ENCODE data around the gene PDZRN3.

The PDZRN3 gene

DNA sequence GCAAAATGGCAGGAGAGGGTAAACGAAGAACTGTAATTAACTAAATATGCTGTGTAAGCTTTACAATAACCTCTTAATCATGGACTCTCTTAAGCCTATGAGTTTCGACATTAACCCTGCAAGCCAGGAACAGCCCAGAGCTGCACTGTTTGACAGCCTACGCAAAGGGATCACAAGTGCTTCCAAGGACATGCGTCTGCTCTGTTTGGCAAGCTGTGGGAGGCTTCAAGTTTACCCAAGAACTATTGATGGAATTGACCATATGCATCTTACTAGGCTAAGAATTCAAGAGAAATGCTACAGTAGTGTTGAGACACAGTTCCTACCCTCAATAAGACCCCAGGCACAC is 66.0 kb downstream of the PDZRN3 start:
- POLR2A ChIA-PET = interaction anchor here (0.6 kb wide), 1 partner anchor 10 kb away, joined by 4 read pairs; no protein-coding TSS in a partner anchor
- no peak for TF ChIP-seq CTCF (IDR thresholded peaks at IDR 0.05; ENCODE audit: insufficient read depth, low read length, missing control alignments)
- CTCF ChIA-PET = no interaction called here
- no peak overlapping the region for H3K4me3 ChIP-seq (ENCODE audit: low read depth, low read length)
- DNase-seq (ENCODE audit: low read depth, low spot score) = no peak

DNA sequence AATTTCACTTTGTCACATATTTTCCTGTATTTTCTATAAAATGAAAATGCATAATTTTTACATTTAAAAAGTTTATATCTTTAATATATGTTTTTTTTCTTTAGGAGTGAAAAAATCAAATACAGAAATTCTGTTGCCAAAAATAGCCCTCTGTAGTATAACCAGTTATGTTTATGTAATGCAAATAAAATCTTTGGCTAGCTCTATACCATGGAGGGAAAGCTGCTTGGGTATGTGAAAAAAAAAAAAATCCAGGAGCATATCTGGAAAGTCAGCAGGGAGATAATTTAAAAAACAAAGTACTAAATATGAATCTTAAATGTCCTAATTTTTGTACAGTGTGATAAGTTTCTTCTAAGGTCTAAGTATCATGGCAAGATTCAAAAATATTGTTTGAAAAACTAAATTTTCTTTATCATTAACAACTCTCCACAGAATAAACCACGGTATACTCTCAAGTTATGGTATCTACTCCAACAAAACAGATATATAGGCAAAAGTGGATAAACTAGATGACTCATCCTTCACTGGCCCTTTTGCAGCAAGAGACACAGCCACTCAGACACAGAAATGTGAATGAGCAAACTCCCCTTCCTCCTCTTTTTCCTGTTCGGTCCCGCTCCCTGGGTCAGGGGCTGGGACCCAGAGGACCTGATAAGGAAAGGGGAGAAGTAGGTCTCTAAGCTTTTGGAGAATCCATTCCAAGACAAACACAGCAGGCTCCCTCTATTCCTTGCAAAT is 66.6 kb downstream of the PDZRN3 start:
- no peak for DNase-seq (ENCODE audit: low read depth, low spot score)
- ChIA-PET CTCF (interaction anchor here (3.2 kb wide), 1 partner anchor 11 kb away, joined by 13 read pairs; no protein-coding TSS in a partner anchor), POLR2A (interaction anchor here (1.8 kb wide), 1 partner anchor 11 kb away, joined by 8 read pairs; no protein-coding TSS in a partner anchor)
- no peak for TF ChIP-seq CTCF (IDR thresholded peaks at IDR 0.05; ENCODE audit: insufficient read depth, low read length, missing control alignments)
- no peak overlapping the region for H3K4me3 ChIP-seq (ENCODE audit: low read depth, low read length)

DNA sequence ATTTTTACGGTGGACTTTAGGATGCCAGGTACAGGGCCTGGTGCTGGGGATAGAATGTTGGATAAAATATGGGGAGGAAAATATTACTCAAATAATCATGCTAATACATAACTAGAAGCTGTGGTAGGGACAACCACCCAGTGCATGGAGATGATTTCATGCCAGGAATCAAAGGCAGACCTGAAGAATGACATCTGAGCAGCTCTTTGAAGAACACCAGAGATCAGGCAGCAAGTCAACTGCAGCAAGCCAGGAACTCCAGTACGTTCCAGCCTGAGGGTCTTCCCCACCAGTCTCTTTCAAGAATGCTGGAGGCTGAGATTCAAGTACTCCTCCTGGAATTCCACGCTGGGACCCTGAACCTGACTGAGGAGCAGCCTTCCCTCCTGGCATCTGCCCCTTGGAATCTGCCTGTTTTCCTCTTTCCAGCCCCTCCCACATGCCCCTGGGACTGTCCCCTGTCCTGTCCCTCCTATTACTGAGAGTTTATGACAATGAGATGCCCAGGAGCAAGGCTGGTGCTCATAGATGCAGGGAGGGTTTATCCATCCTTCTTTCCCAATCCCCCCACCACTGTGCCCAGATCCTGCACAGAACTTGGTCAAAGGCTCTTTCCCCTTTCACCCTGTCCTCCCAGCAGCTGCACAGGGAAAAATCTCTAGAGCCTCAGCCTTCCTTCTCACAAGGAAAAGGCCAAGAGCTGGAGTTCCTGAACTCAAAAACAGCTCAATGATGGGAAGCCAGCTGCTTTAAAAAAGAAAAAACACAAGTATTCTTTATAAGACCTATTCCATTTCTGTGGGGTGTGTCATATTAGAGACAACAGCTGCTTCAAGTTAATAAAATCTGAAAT is 68.0 kb downstream of the PDZRN3 start:
- ChIA-PET POLR2A (interaction anchor here (1.8 kb wide), 1 partner anchor 10 kb away, joined by 8 read pairs; no protein-coding TSS in a partner anchor), CTCF (interaction anchor here (0.6 to 3.2 kb wide), 2 partner anchors 10 to 1298 kb away, joined by 3 to 13 read pairs; no protein-coding TSS in a partner anchor)
- no peak for DNase-seq (ENCODE audit: low read depth, low spot score)
- no peak overlapping the region for H3K4me3 ChIP-seq (ENCODE audit: low read depth, low read length)
- no peak for TF ChIP-seq CTCF (IDR thresholded peaks at IDR 0.05; ENCODE audit: insufficient read depth, low read length, missing control alignments)

DNA sequence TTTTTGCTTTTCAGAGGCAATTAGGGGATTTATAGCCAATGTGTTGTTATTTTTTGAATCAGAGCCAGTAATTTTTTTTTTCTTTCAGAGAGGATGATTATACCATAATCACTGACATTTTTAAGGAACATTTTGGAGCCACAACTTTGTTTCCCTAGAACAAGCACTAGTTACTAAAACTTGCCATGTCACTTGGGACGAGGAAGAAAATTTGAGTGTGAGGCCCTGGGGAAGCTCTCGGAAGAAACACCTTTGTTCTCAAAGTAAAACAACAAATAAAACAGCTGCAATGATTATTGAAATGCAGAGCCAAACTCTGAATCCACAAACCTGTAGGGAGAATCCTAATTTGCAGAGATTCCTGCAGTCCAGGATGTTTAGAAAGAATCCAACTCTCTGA is 69.7 kb downstream of the PDZRN3 start:
- ChIA-PET CTCF (interaction anchor here (3.2 kb wide), 1 partner anchor 8 kb away, joined by 13 read pairs; no protein-coding TSS in a partner anchor), POLR2A (no interaction called here)
- no peak for TF ChIP-seq CTCF (IDR thresholded peaks at IDR 0.05; ENCODE audit: insufficient read depth, low read length, missing control alignments)
- no peak overlapping the region for H3K4me3 ChIP-seq (ENCODE audit: low read depth, low read length)
- DNase-seq (ENCODE audit: low read depth, low spot score) = no peak

- ChIA-PET POLR2A (no interaction called here), CTCF (interaction anchor here (1.5 kb wide), 1 partner anchor 42 kb away, joined by 3 read pairs; no protein-coding TSS in a partner anchor)
- TF ChIP-seq CTCF (IDR thresholded peaks at IDR 0.05; ENCODE audit: insufficient read depth, low read length, missing control alignments) = no peak
- no peak overlapping the region for H3K4me3 ChIP-seq (ENCODE audit: low read depth, low read length)
- no peak for DNase-seq (ENCODE audit: low read depth, low spot score)
Measured at GRCh38 chr3:73552700-73553099, 72.0 kb downstream of the PDZRN3 start.

- POLR2A ChIA-PET = no interaction called here
- no peak for TF ChIP-seq CTCF (IDR thresholded peaks at IDR 0.05; ENCODE audit: insufficient read depth, low read length, missing control alignments)
- CTCF ChIA-PET = interaction anchor here (4.9 kb wide), 1 partner anchor 43 kb away, joined by 27 read pairs; no protein-coding TSS in a partner anchor
Measured at GRCh38 chr3:73550032-73550431, 74.7 kb downstream of the PDZRN3 start.

More at GRCh38 chr3:73550032-73550431, 74.7 kb downstream of the PDZRN3 start:
- no peak for DNase-seq (ENCODE audit: low read depth, low spot score)
- no peak overlapping the region for H3K4me3 ChIP-seq (ENCODE audit: low read depth, low read length)

Data from AG04449 (cell line).